HepG2 (cell line): ENCODE measurements around the gene RMDN2. TPM values are rescaled to one million over a fixed set of nuclear protein-coding genes. Genes with fewer than 3 reads are reported as not detected.

ENCODE experiments used
- ARHGAP35 ChIP-seq: sonication (generic); formaldehyde crosslinking; IDR thresholded peaks from 2 replicates; pipeline ENCODE4 v1.9.0; 2022; ENCODE audit warnings: mild to moderate bottlenecking, inconsistent platforms, moderate library complexity, missing genetic modification reagents, borderline replicate concordance
- BORCS8-MEF2B ChIP-seq: sonication (generic); formaldehyde crosslinking; IDR thresholded peaks from 2 replicates; pipeline ENCODE4 v1.8.0; 2022; ENCODE audit warnings: mild to moderate bottlenecking, missing genetic modification reagents
- BRCA1 ChIP-seq: sonication (generic); formaldehyde crosslinking; IDR thresholded peaks from 2 replicates; pipeline ENCODE4 v1.4.0; 2020; ENCODE audit warnings: missing genetic modification reagents
- CSRNP2 ChIP-seq: sonication (generic); formaldehyde crosslinking; conservative IDR thresholded peaks from 2 replicates; pipeline ENCODE4 v1.8.0; 2022; ENCODE audit warnings: low read depth, missing genetic modification reagents
- DNMT1 ChIP-seq: sonication (generic); formaldehyde crosslinking; IDR thresholded peaks from 2 replicates; pipeline ENCODE4 v1.5.1; 2020; ENCODE audit warnings: mild to moderate bottlenecking, missing genetic modification reagents
- GZF1 ChIP-seq: sonication (generic); formaldehyde crosslinking; IDR thresholded peaks from 2 replicates; pipeline ENCODE4 v1.5.1; 2020; ENCODE audit warnings: mild to moderate bottlenecking, missing genetic modification reagents
- KDM3A ChIP-seq: IDR thresholded peaks from 2 replicates; pipeline ENCODE4 v1.6.1; 2018; ENCODE audit warnings: low read depth, missing compliant biosample characterization
- KLF12 ChIP-seq: sonication (generic); formaldehyde crosslinking; IDR thresholded peaks from 2 replicates; pipeline ENCODE4 v1.4.0; 2020; ENCODE audit warnings: missing genetic modification reagents, borderline replicate concordance
- LCORL ChIP-seq, 2 experiments: fragments of 450-650 bp in 1 of 2; sonication (generic) in 1 of 2; formaldehyde crosslinking in 1 of 2; IDR thresholded peaks; 2 replicates each; pipeline versions ENCODE4 v1.5.0 to v1.6.1; 2017 to 2020; ENCODE audit warnings: antibody characterized with exemption in 1 of 2, missing genetic modification reagents in 1 of 2
- MAX ChIP-seq: IDR thresholded peaks from 2 replicates; pipeline ENCODE4 v1.6.1; 2012; ENCODE audit warnings: inconsistent platforms
- NFE2 ChIP-seq: sonication (generic); formaldehyde crosslinking; IDR thresholded peaks from 2 replicates; pipeline ENCODE4 v1.4.0; 2020; ENCODE audit warnings: missing genetic modification reagents
- NFRKB ChIP-seq: fragments of 450-650 bp; IDR thresholded peaks from 2 replicates; pipeline ENCODE4 v1.6.1; 2017
- ONECUT2 ChIP-seq: sonication (generic); formaldehyde crosslinking; IDR thresholded peaks from 2 replicates; pipeline ENCODE4 v1.4.0; 2020; ENCODE audit warnings: missing genetic modification reagents
- SIX1 ChIP-seq: sonication (generic); formaldehyde crosslinking; IDR thresholded peaks from 2 replicates; pipeline ENCODE4 v1.4.0; 2020; ENCODE audit warnings: missing genetic modification reagents, borderline replicate concordance
- SMAD9 ChIP-seq: sonication (generic); formaldehyde crosslinking; IDR thresholded peaks from 2 replicates; pipeline ENCODE4 v1.5.1; 2020; ENCODE audit warnings: mild to moderate bottlenecking, missing genetic modification reagents
- SPEN ChIP-seq: sonication (generic); formaldehyde crosslinking; IDR thresholded peaks from 2 replicates; pipeline ENCODE4 v1.5.1; 2020; ENCODE audit warnings: low read depth, mild to moderate bottlenecking, missing genetic modification reagents
- TP53 ChIP-seq: sonication (generic); formaldehyde crosslinking; conservative IDR thresholded peaks from 2 replicates; pipeline ENCODE4 v1.4.0; 2020; ENCODE audit warnings: missing genetic modification reagents
- ZIK1 ChIP-seq: sonication (generic); formaldehyde crosslinking; IDR thresholded peaks from 2 replicates; pipeline ENCODE4 v1.5.0; 2020; ENCODE audit warnings: mild to moderate bottlenecking, low read depth, missing genetic modification reagents, borderline replicate concordance
- ZMYM4 ChIP-seq: sonication (generic); formaldehyde crosslinking; IDR thresholded peaks from 2 replicates; pipeline ENCODE4 v1.8.1; 2023; ENCODE audit warnings: mild to moderate bottlenecking, missing genetic modification reagents
- ZNF253 ChIP-seq: sonication (generic); formaldehyde crosslinking; IDR thresholded peaks from 2 replicates; pipeline ENCODE4 v1.8.0; 2022; ENCODE audit warnings: mild to moderate bottlenecking, missing genetic modification reagents, borderline replicate concordance
- ZNF468 ChIP-seq: sonication (generic); formaldehyde crosslinking; IDR thresholded peaks from 2 replicates; pipeline ENCODE4 v1.8.0; 2022; ENCODE audit warnings: mild to moderate bottlenecking, moderate library complexity, missing genetic modification reagents
- ZNF562 ChIP-seq: sonication (generic); formaldehyde crosslinking; IDR thresholded peaks from 2 replicates; pipeline ENCODE4 v1.8.0; 2022; ENCODE audit warnings: missing genetic modification reagents, borderline replicate concordance
- ZNF772 ChIP-seq: sonication (generic); formaldehyde crosslinking; IDR thresholded peaks from 2 replicates; pipeline ENCODE4 v1.5.0; 2020; ENCODE audit warnings: mild to moderate bottlenecking, missing genetic modification reagents
- ZNF839 ChIP-seq: sonication (generic); formaldehyde crosslinking; IDR thresholded peaks from 2 replicates; pipeline ENCODE4 v1.4.0; 2020; ENCODE audit warnings: missing genetic modification reagents, mild to moderate bottlenecking, borderline replicate concordance
- polyA plus RNA-seq, 8 experiments: library from polyadenylated mRNA; depleted of rRNA in 3 of 8; stranded (reverse) in 7 of 8; unstranded in 1 of 8; fragments of >200 nt; fragmentation: Illumina TruSeq in 4 of 8; extraction: Trizol in 4 of 8; gene quantifications; 2 replicates each; pipeline versions ENCODE4 v1.2.1 to v1.2.3, GENCODE V29; 2011 to 2016; ENCODE audit warnings: low read depth in 4 of 8, missing spikeins in 1 of 8, mixed read lengths in 1 of 8; ENCODE audit not compliant: insufficient read depth in 1 of 8
- total RNA-seq, 5 experiments: library from RNA; depleted of rRNA; stranded (reverse); fragments of >200 nt; fragmentation: Illumina TruSeq; extraction: Trizol; gene quantifications; 2 replicates each; pipeline ENCODE4 v1.2.3, GENCODE V29; 2016; ENCODE audit warnings: low read depth in 1 of 5
- TF ChIP-seq, protein P1 (sequence below): sonication (generic); formaldehyde crosslinking; IDR thresholded peaks from 2 replicates; pipeline ENCODE4 v1.5.0; 2020; ENCODE audit warnings: missing genetic modification reagents
- TF ChIP-seq, protein P2 (sequence below): sonication (generic); formaldehyde crosslinking; IDR thresholded peaks from 2 replicates; pipeline ENCODE4 v1.9.0; 2022; ENCODE audit warnings: missing genetic modification reagents, mild to moderate bottlenecking, borderline replicate concordance

RMDN2 gene
- total and polyA plus RNA-seq, 2 of the 13 experiments (the other 11 are each of a cell fraction or from before 2014, with no cell fraction given): 2.3 to 8.9 TPM

GRCh38 chr2:37925063-37925897 is at the start of gene RMDN2 (continued):
- peak; percentile 59; the same call in 1 of the 2 replicates for TF ChIP-seq ARHGAP35 (CRISPR knock-in tag)
- TF ChIP-seq ZNF253 (CRISPR knock-in tag): peak; percentile 91
- TF ChIP-seq DNMT1 (CRISPR knock-in tag): 0 out of 2 replicates have a peak, but pooled peaks have one; percentile 12
- no peak for TF ChIP-seq CSRNP2 (CRISPR knock-in tag)
- TF ChIP-seq TP53 (CRISPR knock-in tag): peak; percentile 96
- TF ChIP-seq, protein P1, sequence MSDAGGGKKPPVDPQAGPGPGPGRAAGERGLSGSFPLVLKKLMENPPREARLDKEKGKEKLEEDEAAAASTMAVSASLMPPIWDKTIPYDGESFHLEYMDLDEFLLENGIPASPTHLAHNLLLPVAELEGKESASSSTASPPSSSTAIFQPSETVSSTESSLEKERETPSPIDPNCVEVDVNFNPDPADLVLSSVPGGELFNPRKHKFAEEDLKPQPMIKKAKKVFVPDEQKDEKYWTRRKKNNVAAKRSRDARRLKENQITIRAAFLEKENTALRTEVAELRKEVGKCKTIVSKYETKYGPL (CRISPR knock-in tag): peak; percentile 68; the same call in 1 of the 2 replicates
- TF ChIP-seq KDM3A (CRISPR knock-in tag): peak; percentile 97
- no peak for TF ChIP-seq LCORL (IDR thresholded peaks at IDR 0.05)
- TF ChIP-seq LCORL (CRISPR knock-in tag; IDR thresholded peaks at IDR 0.05): peak; percentile 97
- peak; percentile 95 for TF ChIP-seq ZNF772 (CRISPR knock-in tag)
- peak; percentile 86; the same call in 1 of the 2 replicates for TF ChIP-seq GZF1 (CRISPR knock-in tag)
- peak; percentile 79; the same call in 1 of the 2 replicates for TF ChIP-seq KLF12 (CRISPR knock-in tag)
- no peak; the same call in 1 of the 2 replicates for TF ChIP-seq SIX1 (CRISPR knock-in tag)
- TF ChIP-seq NFRKB: no peak
- no peak for TF ChIP-seq ZNF468 (CRISPR knock-in tag)
- peak; percentile 53; the same call in 1 of the 2 replicates for TF ChIP-seq ONECUT2 (CRISPR knock-in tag)
- peak; percentile 77 for TF ChIP-seq ZIK1
- TF ChIP-seq SPEN (CRISPR knock-in tag): peak; percentile 94
- TF ChIP-seq SMAD9: peak; percentile 76; the same call in 1 of the 2 replicates
- peak; percentile 99 for TF ChIP-seq BRCA1 (CRISPR knock-in tag)
- TF ChIP-seq ZNF562 (CRISPR knock-in tag): no peak
- TF ChIP-seq, protein P2, sequence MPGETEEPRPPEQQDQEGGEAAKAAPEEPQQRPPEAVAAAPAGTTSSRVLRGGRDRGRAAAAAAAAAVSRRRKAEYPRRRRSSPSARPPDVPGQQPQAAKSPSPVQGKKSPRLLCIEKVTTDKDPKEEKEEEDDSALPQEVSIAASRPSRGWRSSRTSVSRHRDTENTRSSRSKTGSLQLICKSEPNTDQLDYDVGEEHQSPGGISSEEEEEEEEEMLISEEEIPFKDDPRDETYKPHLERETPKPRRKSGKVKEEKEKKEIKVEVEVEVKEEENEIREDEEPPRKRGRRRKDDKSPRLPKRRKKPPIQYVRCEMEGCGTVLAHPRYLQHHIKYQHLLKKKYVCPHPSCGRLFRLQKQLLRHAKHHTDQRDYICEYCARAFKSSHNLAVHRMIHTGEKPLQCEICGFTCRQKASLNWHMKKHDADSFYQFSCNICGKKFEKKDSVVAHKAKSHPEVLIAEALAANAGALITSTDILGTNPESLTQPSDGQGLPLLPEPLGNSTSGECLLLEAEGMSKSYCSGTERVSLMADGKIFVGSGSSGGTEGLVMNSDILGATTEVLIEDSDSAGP (CRISPR knock-in tag): peak; percentile 97; the same call in 1 of the 2 replicates
- TF ChIP-seq ZNF839 (CRISPR knock-in tag): peak; percentile 92
- peak; percentile 86 for TF ChIP-seq MAX
- no peak for TF ChIP-seq NFE2
- TF ChIP-seq ZMYM4 (CRISPR knock-in tag): peak; percentile 100
- peak; percentile 85 for TF ChIP-seq BORCS8-MEF2B (CRISPR knock-in tag)
